ENCODE data around the gene COL4A1.

COL4A1 gene

DNA sequence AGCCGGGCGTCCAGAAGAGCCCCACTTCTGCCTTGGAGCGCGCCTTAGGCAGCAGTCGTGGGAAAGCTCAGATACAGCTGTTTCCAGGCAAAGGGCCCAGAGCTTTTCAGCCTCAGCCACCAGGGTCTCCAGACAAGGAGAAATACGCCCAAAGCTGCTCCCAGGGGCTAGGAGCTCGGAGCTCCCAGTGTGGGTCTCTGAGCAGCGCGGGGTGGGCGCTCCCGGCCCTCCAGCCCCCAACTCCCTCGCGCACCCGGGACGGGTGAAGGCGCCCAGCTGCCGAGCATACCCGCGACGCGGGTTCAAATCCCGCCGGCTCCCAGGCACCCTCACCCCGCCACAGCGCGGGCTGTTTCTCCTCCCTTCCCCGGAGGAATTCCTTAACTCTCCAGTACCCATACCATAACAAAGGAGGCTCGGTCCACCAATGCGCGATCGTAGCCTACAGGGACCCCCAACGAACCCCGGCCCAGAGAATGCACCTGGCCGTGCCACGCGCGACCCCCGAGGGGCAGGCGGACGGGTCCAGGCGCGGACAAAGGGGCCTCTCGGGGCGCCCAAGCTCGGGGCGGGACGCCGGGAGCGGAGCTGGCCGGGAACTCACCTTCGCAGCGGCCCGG lies 507 bp downstream of the COL4A1 start:
- POLR2A ChIA-PET, result no interaction called here
- Histone ChIP-seq H3K36me3 (ENCODE audit: control insufficient read depth in 4 of 4, insufficient read depth in 4 of 4, low read length in 3 of 4) (no peaks in the 10 kb centered on the region), H3K27ac (ENCODE audit: insufficient read depth in 1 of 2, low read depth in 1 of 2, low read length in 2 of 2, poor library complexity in 1 of 2, severe bottlenecking in 2 of 2) (no peak overlapping the region), H3K4me1 (ENCODE audit: control extremely low read depth in 1 of 4, control insufficient read depth in 4 of 4, insufficient read depth in 4 of 4, low read length in 3 of 4) (peaks cover 0 to 32% (median 14%) of the 10 kb centered on the region in 4 experiments), H3K9me3 (ENCODE audit: control extremely low read depth in 1 of 5, control insufficient read depth in 4 of 5, insufficient read depth in 2 of 5, low read depth in 1 of 5, low read length in 4 of 5) (no peaks in the 10 kb centered on the region), H3K27me3 (replicated peaks in 2 of 5; ENCODE audit: control insufficient read depth in 4 of 5, insufficient read depth in 5 of 5, low read length in 4 of 5) (peaks cover 14 to 100% (median 75%) of the 10 kb centered on the region in 5 experiments), H3K4me3 (ENCODE audit: control insufficient read depth in 1 of 7, extremely low read depth in 1 of 7, insufficient read depth in 4 of 7, low read depth in 2 of 7, low read length in 6 of 7) (peak overlapping the region in 2 of 7 experiments; percentile 45 to 46)
- CTCF ChIA-PET, result interaction anchor here (0.6 to 1.0 kb wide), 2 partner anchors 22 to 117 kb away, joined by 3 read pairs; no protein-coding TSS in a partner anchor
- no peak for DNase-seq
- 2% methylated on average over 49 of the region's 53 CpGs for WGBS (ENCODE audit: insufficient coverage)

DNA sequence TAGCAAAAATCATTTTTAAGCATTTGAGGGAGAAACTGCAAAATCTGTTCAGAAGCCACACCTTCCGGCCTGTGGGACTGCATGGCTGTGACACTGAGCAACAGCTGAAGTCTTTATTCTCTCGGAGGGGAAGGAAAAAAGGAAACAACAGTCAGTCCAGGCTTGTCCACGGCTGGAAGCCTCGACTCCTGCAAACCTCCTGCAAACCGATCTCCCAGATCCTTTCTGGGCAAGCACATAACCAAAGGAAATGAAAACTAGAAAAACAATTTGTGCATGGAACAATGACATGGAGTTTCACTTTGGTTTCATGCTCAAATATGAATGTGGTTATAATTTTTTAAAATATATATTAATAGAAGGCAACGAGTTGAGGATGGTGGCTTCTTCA lies 1.0 kb downstream of the COL4A1 start:
- no peak overlapping the region for H3K27ac ChIP-seq (ENCODE audit: insufficient read depth in 1 of 2, low read depth in 1 of 2, low read length in 2 of 2, poor library complexity in 1 of 2, severe bottlenecking in 2 of 2)
- H3K4me3 ChIP-seq (ENCODE audit: control insufficient read depth in 1 of 7, extremely low read depth in 1 of 7, insufficient read depth in 4 of 7, low read depth in 2 of 7, low read length in 6 of 7), result peak overlapping the region in 1 of 7 experiments; percentile 14
- no peaks in the 10 kb centered on the region for H3K36me3 ChIP-seq (ENCODE audit: control insufficient read depth in 4 of 4, insufficient read depth in 4 of 4, low read length in 3 of 4)
- peak in 1 of 3 donors; percentile 20 for DNase-seq
- 0% methylated on average over 3 of the region's 6 CpGs for WGBS (ENCODE audit: insufficient coverage)
- ChIA-PET POLR2A (no interaction called here), CTCF (interaction anchor here (0.6 to 1.0 kb wide), 2 partner anchors 22 to 118 kb away, joined by 3 read pairs; no protein-coding TSS in a partner anchor)
- peaks cover 0 to 32% (median 14%) of the 10 kb centered on the region in 4 experiments for H3K4me1 ChIP-seq (ENCODE audit: control extremely low read depth in 1 of 4, control insufficient read depth in 4 of 4, insufficient read depth in 4 of 4, low read length in 3 of 4)
- H3K27me3 ChIP-seq (replicated peaks in 2 of 5; ENCODE audit: control insufficient read depth in 4 of 5, insufficient read depth in 5 of 5, low read length in 4 of 5), result peaks cover 14 to 99% (median 73%) of the 10 kb centered on the region in 5 experiments
- no peaks in the 10 kb centered on the region for H3K9me3 ChIP-seq (ENCODE audit: control extremely low read depth in 1 of 5, control insufficient read depth in 4 of 5, insufficient read depth in 2 of 5, low read depth in 1 of 5, low read length in 4 of 5)

DNA sequence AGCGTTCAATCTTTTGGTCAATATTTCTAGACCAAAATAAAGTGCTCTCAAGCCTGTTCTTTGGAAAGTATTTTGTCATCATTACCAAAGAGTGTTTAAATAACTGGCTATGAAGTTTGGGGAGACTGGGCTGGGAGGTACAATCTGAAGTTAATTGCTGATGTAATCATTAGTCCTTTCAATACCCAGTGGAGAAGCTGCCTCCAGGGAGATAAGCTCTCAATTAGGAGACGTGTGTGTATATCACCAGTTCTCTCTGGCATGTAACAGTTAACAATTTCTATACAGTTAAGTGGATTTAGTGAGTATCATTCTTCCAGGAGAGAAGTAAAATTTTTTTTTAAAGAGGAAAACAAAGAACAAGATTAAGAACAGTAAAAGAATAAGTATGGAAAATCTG lies 1.4 kb downstream of the COL4A1 start:
- peaks cover 14 to 99% (median 69%) of the 10 kb centered on the region in 5 experiments for H3K27me3 ChIP-seq (replicated peaks in 2 of 5; ENCODE audit: control insufficient read depth in 4 of 5, insufficient read depth in 5 of 5, low read length in 4 of 5)
- H3K4me3 ChIP-seq (ENCODE audit: control insufficient read depth in 1 of 7, extremely low read depth in 1 of 7, insufficient read depth in 4 of 7, low read depth in 2 of 7, low read length in 6 of 7), result no peak overlapping the region
- no CpG with 5 or more reads among the region's 2 CpGs for WGBS (ENCODE audit: insufficient coverage)
- ChIA-PET POLR2A (no interaction called here), CTCF (no interaction called here)
- no peaks in the 10 kb centered on the region for H3K36me3 ChIP-seq (ENCODE audit: control insufficient read depth in 4 of 4, insufficient read depth in 4 of 4, low read length in 3 of 4)
- DNase-seq, result no peak
- peaks cover 0 to 32% (median 14%) of the 10 kb centered on the region in 4 experiments for H3K4me1 ChIP-seq (ENCODE audit: control extremely low read depth in 1 of 4, control insufficient read depth in 4 of 4, insufficient read depth in 4 of 4, low read length in 3 of 4)
- H3K27ac ChIP-seq (ENCODE audit: insufficient read depth in 1 of 2, low read depth in 1 of 2, low read length in 2 of 2, poor library complexity in 1 of 2, severe bottlenecking in 2 of 2), result no peak overlapping the region
- H3K9me3 ChIP-seq (ENCODE audit: control extremely low read depth in 1 of 5, control insufficient read depth in 4 of 5, insufficient read depth in 2 of 5, low read depth in 1 of 5, low read length in 4 of 5), result no peaks in the 10 kb centered on the region

DNA sequence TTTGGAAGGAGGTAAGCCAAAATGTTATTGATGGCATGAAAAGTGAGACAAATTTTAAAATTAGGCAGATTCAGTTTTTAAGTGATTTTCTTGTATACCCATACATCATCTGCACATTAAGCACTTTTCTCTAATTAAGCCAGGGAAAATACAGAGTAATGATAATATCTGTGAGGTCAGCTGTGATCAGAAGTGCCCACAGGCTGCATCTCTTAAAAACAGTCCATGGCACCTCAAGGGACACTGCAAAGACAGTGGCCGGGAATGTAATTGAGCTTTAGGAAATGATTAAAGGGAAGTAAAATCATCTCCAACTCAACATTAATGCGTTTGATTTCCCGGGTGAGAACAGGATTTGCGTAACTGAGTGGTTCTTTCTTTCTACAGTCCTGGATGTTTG lies 2.0 kb downstream of the COL4A1 start:
- ChIA-PET CTCF (no interaction called here), POLR2A (no interaction called here)
- Histone ChIP-seq H3K27ac (ENCODE audit: insufficient read depth in 1 of 2, low read depth in 1 of 2, low read length in 2 of 2, poor library complexity in 1 of 2, severe bottlenecking in 2 of 2) (no peak overlapping the region), H3K36me3 (ENCODE audit: control insufficient read depth in 4 of 4, insufficient read depth in 4 of 4, low read length in 3 of 4) (no peaks in the 10 kb centered on the region), H3K27me3 (replicated peaks in 2 of 5; ENCODE audit: control insufficient read depth in 4 of 5, insufficient read depth in 5 of 5, low read length in 4 of 5) (peaks cover 15 to 99% (median 66%) of the 10 kb centered on the region in 5 experiments), H3K4me1 (ENCODE audit: control extremely low read depth in 1 of 4, control insufficient read depth in 4 of 4, insufficient read depth in 4 of 4, low read length in 3 of 4) (peaks cover 0 to 32% (median 14%) of the 10 kb centered on the region in 4 experiments), H3K9me3 (ENCODE audit: control extremely low read depth in 1 of 5, control insufficient read depth in 4 of 5, insufficient read depth in 2 of 5, low read depth in 1 of 5, low read length in 4 of 5) (no peaks in the 10 kb centered on the region), H3K4me3 (ENCODE audit: control insufficient read depth in 1 of 7, extremely low read depth in 1 of 7, insufficient read depth in 4 of 7, low read depth in 2 of 7, low read length in 6 of 7) (no peak overlapping the region)
- WGBS (ENCODE audit: insufficient coverage), result 84% methylated on average over 3 of the region's 4 CpGs
- DNase-seq, result no peak

DNA sequence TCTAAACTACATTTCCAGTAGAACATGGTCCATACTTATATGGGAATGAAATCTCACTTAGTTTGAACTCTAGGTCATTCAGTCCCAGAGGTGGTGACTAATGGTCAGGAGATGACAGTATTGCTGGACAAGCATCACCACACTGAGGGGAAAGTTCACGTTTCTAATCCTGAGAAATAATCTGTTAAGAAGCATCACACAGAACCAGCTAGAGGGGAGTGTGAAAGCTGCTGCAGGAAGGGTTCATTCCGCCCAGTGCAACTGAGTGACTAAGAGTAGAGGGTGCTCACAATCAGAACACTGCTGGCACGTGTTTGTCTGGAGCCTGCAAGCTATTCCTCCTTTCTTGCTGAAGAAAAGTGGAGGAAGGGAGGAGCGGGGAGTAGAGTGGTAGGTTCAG lies 2.7 kb downstream of the COL4A1 start:
- no peak for DNase-seq
- ChIA-PET CTCF (no interaction called here), POLR2A (no interaction called here)
- Histone ChIP-seq H3K27ac (ENCODE audit: insufficient read depth in 1 of 2, low read depth in 1 of 2, low read length in 2 of 2, poor library complexity in 1 of 2, severe bottlenecking in 2 of 2) (no peak overlapping the region), H3K27me3 (replicated peaks in 2 of 5; ENCODE audit: control insufficient read depth in 4 of 5, insufficient read depth in 5 of 5, low read length in 4 of 5) (peaks cover 16 to 99% (median 62%) of the 10 kb centered on the region in 5 experiments), H3K9me3 (ENCODE audit: control extremely low read depth in 1 of 5, control insufficient read depth in 4 of 5, insufficient read depth in 2 of 5, low read depth in 1 of 5, low read length in 4 of 5) (no peaks in the 10 kb centered on the region), H3K36me3 (ENCODE audit: control insufficient read depth in 4 of 4, insufficient read depth in 4 of 4, low read length in 3 of 4) (no peaks in the 10 kb centered on the region), H3K4me1 (ENCODE audit: control extremely low read depth in 1 of 4, control insufficient read depth in 4 of 4, insufficient read depth in 4 of 4, low read length in 3 of 4) (peaks cover 0 to 32% (median 14%) of the 10 kb centered on the region in 4 experiments), H3K4me3 (ENCODE audit: control insufficient read depth in 1 of 7, extremely low read depth in 1 of 7, insufficient read depth in 4 of 7, low read depth in 2 of 7, low read length in 6 of 7) (no peak overlapping the region)
- 79% methylated on average over 1 of the region's 4 CpGs for WGBS (ENCODE audit: insufficient coverage)

DNA sequence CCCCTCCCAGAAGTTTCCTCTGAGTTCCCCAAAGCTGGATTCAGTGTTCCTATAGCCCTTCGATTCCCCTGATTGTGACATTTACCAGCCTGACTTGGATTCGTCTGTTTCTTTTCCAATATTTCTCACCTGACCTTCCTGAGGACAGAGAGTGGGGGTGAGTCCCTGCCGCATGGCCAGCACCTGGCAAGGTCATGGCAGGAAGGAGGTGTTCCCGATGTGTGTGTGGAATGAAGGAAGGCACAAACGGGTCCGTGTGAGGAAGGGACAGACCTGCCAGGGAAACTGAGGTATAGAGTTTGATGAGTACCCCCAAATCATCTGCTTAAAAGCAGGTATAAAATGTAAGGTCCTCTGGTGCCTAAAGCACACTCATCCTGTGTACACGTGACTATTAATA lies 3.3 kb downstream of the COL4A1 start:
- CTCF ChIA-PET, result no interaction called here
- H3K9me3 ChIP-seq (ENCODE audit: control extremely low read depth in 1 of 5, control insufficient read depth in 4 of 5, insufficient read depth in 2 of 5, low read depth in 1 of 5, low read length in 4 of 5), result no peaks in the 10 kb centered on the region
- POLR2A ChIA-PET, result no interaction called here
- 75% methylated on average over 3 of the region's 7 CpGs for WGBS (ENCODE audit: insufficient coverage)
- H3K27ac ChIP-seq (ENCODE audit: insufficient read depth in 1 of 2, low read depth in 1 of 2, low read length in 2 of 2, poor library complexity in 1 of 2, severe bottlenecking in 2 of 2), result no peak overlapping the region
- peaks cover 0 to 33% (median 14%) of the 10 kb centered on the region in 4 experiments for H3K4me1 ChIP-seq (ENCODE audit: control extremely low read depth in 1 of 4, control insufficient read depth in 4 of 4, insufficient read depth in 4 of 4, low read length in 3 of 4)
- H3K36me3 ChIP-seq (ENCODE audit: control insufficient read depth in 4 of 4, insufficient read depth in 4 of 4, low read length in 3 of 4), result no peaks in the 10 kb centered on the region
- peaks cover 16 to 99% (median 62%) of the 10 kb centered on the region in 5 experiments for H3K27me3 ChIP-seq (replicated peaks in 2 of 5; ENCODE audit: control insufficient read depth in 4 of 5, insufficient read depth in 5 of 5, low read length in 4 of 5)
- no peak overlapping the region for H3K4me3 ChIP-seq (ENCODE audit: control insufficient read depth in 1 of 7, extremely low read depth in 1 of 7, insufficient read depth in 4 of 7, low read depth in 2 of 7, low read length in 6 of 7)
- no peak for DNase-seq

DNA sequence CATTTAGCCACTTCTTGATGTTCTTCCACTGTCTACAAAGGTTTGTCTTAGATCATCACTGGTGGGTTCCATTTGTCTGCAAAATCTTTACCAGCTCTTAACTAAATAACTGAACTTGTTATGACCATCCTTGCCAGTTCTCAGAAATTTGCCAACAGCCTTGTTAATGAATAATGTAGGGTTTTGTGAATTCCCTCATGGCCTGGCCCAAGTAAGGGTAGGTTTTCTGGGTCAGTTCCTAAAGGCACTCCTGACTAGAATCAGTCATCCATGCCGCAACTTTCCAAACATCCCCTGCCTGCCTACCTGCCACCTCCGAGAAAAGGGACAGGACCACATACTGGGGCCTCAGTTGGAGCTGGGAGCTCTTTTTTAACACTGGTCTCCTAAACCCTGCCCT lies 4.0 kb downstream of the COL4A1 start:
- ChIA-PET POLR2A (no interaction called here), CTCF (no interaction called here)
- H3K27ac ChIP-seq (ENCODE audit: insufficient read depth in 1 of 2, low read depth in 1 of 2, low read length in 2 of 2, poor library complexity in 1 of 2, severe bottlenecking in 2 of 2), result no peak overlapping the region
- no peak for DNase-seq
- peaks cover 16 to 99% (median 63%) of the 10 kb centered on the region in 5 experiments for H3K27me3 ChIP-seq (replicated peaks in 2 of 5; ENCODE audit: control insufficient read depth in 4 of 5, insufficient read depth in 5 of 5, low read length in 4 of 5)
- no peaks in the 10 kb centered on the region for H3K9me3 ChIP-seq (ENCODE audit: control extremely low read depth in 1 of 5, control insufficient read depth in 4 of 5, insufficient read depth in 2 of 5, low read depth in 1 of 5, low read length in 4 of 5)
- no CpG with 5 or more reads among the region's 2 CpGs for WGBS (ENCODE audit: insufficient coverage)
- no peaks in the 10 kb centered on the region for H3K36me3 ChIP-seq (ENCODE audit: control insufficient read depth in 4 of 4, insufficient read depth in 4 of 4, low read length in 3 of 4)
- no peak overlapping the region for H3K4me3 ChIP-seq (ENCODE audit: control insufficient read depth in 1 of 7, extremely low read depth in 1 of 7, insufficient read depth in 4 of 7, low read depth in 2 of 7, low read length in 6 of 7)
- peaks cover 0 to 33% (median 14%) of the 10 kb centered on the region in 4 experiments for H3K4me1 ChIP-seq (ENCODE audit: control extremely low read depth in 1 of 4, control insufficient read depth in 4 of 4, insufficient read depth in 4 of 4, low read length in 3 of 4)
